ENCODE results near the gene CORO7.

The CORO7 gene

DNA sequence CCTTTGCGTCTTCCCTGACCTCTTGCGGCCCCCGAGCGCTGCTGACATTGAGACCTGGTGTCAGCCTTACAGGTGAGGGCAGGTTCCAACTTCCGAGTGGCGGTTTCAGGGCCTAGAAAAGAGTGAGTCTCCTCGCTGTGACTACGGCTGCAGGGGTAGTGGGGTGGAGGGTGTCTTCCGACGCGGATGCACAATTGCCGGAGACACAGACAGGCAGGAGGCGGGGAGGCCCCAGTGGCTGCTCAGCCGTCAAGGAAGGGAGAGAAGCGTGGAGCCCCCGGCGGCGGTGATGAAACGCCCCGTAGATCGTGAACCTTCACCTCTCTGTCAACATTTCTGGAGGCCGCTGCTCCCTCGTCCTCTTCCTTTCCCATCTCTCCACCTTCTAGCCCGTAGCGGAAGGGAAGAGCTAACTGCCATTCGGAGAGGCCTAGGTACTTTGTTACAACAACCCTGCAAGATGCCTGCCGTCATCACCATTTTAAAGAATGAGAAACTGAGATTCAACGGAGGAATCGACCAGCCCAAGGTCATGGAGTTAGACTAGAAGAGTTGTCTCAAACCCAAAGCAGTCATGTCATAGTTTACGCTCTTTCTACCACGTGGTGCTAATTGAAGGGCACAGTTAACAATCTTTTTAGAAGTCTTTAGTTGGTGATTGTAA, 9.8 kb upstream of the CORO7 start:
- no peak for DNase-seq

- DNase-seq, result peak; percentile 92
Observed at GRCh38 chr16:4425378-4426020, 9.1 kb upstream of the CORO7 start, which contains the start of gene DNAJA3. TSS of gene DNAJA3 (plus strand) at chr16:4425868. CDS start at chr16:4425882, 14 bp downstream.

DNA sequence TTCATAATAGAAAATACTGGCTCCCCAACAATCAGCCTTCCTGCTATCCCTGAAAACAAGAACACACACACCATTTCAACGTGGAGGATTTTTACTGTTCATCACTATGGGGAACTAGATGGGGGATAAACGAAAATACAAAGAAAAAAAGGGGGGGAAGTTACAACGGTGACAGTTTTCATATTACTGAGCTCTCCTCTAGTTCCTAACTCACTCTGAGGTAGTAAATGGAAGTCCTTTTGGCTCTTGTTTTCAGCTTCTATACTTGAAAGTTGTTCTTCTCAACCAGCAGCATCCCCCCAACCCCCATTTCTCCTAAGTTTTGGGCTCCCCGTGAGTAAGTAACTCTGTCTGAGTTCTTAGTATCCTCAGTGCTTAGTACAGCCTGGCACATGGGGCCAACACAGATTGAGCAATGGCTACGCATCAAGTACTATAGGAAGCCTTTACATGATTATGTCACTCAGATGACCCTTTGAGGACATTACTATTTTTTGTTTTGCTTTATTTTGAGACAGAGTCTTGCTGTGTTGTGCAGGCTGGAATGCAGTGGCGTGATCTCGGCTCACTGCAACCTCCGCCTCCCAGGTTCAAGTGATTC, 4.2 kb upstream of the CORO7 start:
- no peak for DNase-seq

- DNase-seq, result no peak
Observed at GRCh38 chr16:4419402-4419959, 3.1 kb upstream of the CORO7 start.

DNA sequence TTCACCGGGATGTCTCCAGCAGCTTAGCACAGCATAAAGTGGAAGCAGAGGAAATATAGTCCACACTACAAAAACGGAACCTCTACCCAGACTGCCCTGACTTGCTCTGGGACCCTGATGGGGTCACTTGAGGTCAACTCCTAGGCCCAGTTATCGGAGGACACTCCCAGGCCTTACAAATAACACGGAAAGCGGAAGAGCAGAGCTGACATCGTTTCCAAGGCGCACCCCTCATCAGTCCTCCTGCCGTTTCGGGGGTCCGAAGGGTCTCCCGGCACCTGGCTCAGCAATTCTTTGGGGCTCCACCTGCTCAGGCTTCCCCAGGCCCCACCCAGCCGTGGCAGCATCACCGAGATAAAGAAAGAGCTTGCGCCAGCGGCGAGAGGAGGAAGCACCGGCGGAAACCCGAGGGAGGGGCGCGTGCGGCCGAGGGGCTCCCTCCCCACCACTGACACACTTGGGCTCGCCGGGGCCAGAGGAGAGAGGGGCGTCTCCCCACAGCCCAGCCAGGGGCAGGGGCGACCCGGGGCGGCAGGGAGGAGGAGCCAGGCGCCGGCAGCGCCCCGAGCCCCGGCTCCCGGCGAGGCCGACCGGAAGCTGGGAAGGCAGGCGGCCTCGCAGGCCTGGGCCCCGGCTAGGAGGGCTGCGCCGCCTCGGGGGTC, 727 bp downstream of the CORO7 start:
- no peak for DNase-seq

GRCh38 chr16:4414187-4414917, 2.0 kb downstream of the CORO7 start:
- no peak for DNase-seq

GRCh38 chr16:4412854-4413253, 3.5 kb downstream of the CORO7 start:
- no peak for DNase-seq

GRCh38 chr16:4412159-4412558, 4.2 kb downstream of the CORO7 start:
- DNase-seq, result no peak

GRCh38 chr16:4411684-4412083, 4.7 kb downstream of the CORO7 start:
- DNase-seq, result peak; percentile 81

GRCh38 chr16:4410335-4411075, 5.9 kb downstream of the CORO7 start:
- peak; percentile 69 for DNase-seq

DNA sequence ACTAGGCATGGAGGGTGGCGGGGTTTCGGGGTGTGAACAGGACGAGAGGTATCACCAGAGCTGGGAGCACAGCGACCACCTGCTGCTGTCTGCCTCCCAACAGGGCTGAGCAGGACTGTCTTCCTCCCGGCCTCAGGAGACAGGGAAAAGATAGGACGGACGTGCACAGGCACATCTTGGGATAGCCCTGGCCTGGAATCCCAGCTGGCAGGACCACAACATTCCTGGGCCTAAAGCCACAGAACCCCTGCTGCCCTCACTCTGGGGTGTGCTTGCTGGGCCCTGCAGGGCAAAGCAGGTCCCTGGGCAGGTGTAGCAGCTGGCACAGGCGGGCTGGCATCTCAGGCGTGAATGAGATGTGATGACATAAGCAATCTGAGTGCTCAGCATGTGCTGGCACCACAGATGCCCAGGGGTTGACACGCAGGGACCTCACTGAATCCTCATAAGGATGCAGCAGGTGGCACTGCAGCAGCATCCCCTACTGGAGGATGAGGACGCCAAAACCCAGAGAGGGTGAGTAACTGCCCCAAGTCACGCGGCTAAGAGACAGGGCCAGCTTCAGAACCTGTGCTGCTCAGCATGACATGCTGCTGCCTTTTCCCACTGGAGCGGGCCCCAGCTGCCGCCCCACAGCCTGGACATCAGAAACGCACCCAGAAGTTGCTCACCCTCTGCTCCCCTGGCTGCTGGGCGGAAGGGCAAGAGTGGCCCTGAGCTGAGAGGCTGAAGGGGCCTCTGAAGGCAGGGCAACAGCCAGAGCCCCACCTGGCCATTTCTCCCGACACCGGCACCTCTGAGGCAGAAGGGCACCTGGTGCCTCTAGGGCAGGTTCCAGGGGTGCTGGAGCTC, 7.1 kb downstream of the CORO7 start:
- DNase-seq, result no peak

DNA sequence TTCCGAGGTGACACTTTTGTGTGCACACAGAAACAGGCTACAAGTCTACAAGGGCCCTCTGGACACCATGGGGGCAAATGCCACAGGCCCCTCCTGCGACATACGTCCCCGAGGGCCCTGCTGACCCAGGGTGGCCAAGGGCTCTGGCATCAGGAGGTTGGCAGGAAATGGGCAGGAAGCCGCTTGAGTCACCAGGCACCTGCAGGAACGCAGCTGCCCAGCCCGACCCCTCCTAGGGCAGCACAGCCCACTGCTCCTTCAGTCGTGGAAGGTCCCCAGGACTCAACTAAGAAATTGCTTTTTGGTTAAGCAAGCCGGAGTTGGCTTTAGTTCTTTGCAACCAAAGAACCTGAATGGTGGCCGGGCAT, 8.1 kb downstream of the CORO7 start:
- no peak for DNase-seq

DNA sequence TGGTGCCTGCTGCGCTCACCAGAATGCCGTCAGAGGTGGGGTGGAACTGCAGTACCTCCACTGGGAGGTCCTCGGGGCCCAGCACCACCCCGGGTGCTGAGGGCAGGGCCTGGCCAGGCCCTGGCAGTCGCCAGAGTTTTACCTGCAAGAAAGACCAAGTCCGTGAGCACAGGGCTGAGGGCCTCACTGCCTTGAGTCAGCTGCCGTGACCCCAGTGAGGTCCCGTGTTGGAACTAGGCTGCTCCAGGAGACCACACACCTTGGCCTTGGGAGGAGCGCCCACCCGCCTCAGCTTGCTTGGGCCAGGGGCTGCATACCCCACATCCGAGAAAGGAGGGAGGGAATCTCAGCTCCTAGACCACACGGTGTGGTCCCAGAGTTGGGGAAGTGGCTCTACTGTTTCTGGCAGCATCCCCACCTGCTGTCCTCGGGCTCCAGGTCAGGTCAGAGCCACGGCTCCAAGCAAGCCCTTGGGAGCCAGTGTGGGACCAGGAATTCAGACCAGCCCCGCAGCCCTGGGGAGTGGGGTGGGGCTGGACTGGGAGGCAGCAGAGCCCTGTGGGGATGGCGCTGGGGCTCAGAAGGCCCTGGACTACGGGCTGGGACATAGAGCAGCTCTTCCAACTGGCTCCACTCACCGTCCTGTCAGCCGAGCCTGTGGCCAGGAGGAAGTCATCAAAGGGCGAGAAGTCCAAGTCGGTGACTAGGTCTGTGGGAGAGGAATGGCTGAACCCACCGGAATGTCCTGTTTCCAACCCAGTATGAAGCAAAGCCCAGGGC, 8.7 kb downstream of the CORO7 start:
- no peak for DNase-seq

DNA sequence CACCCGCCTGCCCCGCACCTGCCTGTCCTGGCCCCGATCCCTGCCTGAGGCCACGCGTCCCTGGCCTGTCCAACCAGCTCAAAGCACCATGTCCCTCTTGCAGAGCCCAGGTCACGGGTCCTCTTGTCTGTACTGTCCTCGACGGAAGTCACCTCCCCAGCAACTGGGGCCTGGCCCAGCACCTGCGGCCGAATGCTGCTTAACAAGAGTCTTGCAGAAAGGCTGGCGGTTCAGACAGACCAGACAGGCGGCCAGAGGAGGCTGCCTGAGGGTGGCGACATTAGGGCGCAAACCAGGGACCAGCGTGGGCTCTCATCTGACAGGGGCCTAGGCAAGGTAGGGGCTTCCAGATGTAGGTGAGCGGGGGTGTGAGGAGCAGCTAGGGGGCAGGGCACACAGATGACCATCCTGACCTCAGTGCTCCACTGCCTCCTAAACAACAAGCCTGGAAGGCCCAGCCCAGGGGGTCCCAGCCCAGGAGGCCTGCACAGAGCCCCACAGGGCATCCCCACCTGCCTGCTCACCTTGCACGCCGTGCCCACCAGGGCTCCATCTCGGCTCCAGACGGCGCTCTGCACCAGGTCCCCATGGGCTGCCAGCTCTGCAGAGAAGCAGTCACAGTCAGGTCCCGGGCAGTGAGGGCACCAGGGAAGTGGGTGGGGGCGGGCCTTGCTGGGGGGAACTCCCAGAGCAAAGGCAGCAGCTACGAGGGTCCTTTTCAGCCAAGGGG, 11.3 kb downstream of the CORO7 start:
- no peak for DNase-seq

GRCh38 chr16:4404247-4404966, 12.0 kb downstream of the CORO7 start:
- DNase-seq, result no peak

GRCh38 chr16:4403133-4403949, 13.1 kb downstream of the CORO7 start:
- DNase-seq, result no peak

DNA sequence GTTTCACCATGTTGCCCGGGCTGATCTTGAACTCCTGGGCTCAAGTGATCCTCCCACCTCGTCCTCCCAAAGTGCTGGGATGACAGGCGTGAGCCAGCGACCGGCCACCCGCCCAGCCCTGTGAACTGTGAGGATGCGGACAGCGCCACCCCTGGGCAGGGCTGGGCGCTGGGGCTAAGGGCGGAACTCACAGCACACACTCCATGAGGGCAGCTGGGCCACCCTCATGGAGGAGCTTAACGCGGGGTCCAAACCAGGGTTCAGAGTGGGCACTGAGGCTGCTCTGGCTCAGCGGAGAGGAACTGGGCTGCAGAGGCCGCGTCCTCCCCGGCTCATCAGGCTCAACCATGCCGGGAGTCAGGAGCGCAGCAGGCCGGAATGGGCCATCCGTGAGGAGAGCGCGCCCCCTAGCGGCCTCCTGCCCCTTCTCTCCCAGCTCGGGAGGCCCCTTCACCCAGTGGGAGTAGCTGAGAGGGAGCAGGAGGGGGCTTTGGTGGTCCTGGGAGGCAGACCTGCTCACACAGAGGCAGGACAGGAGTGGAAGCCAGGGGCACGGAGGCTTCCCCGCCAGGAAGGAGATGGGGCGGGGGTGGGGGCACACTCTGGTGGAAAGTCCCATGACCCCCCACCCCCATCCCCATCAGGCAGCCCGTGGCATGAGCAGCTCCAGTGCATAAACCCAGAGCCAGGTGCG, 13.8 kb downstream of the CORO7 start:
- DNase-seq, result peak; percentile 38
